Keratinocyte (primary cell): ENCODE data around the gene ADAMTS7. TPM values are rescaled to one million over a fixed set of nuclear protein-coding genes. Genes with fewer than 3 reads are reported as not detected.
"Not testable (repeated sequence)": the region's sequence is repeated elsewhere in the genome, so short reads cannot be mapped to it uniquely, and the experiment has no call there.

Experiments used
- DNase-seq: peaks from one replicate; pipeline ENCODE4 v3.0.0-alpha.2; 2011; ENCODE audit warnings: low read depth, missing footprints, low spot score
- FAIRE-seq: peaks from 2 replicates; lab custom pipeline; 2011; peaks lifted over from hg19 to GRCh38; lab: Jason Lieb, UNC
- H2AFZ ChIP-seq: 2 replicates; pipeline ENCODE4 v1.6.0; 2012; ENCODE audit warnings: low read length, control low read depth, inconsistent platforms; ENCODE audit not compliant: control insufficient read depth
- H3K27ac ChIP-seq: 2 replicates; pipeline ENCODE4 v1.5.1; 2011; ENCODE audit warnings: low read length; ENCODE audit not compliant: control insufficient read depth, insufficient read depth
- H3K27me3 ChIP-seq: 3 replicates; pipeline ENCODE4 v1.6.0; 2011; ENCODE audit warnings: low read length; ENCODE audit not compliant: control insufficient read depth, insufficient read depth; ENCODE audit errors: extremely low read depth
- H3K36me3 ChIP-seq, 2 experiments: 2 replicates in 1 of 2; 3 replicates in 1 of 2; pipeline ENCODE4 v1.5.1; 2011; ENCODE audit warnings: low read length in 2 of 2, mild to moderate bottlenecking in 1 of 2; ENCODE audit not compliant: control insufficient read depth in 2 of 2, insufficient read depth in 2 of 2; ENCODE audit errors: extremely low read depth in 1 of 2
- H3K4me1 ChIP-seq: 3 replicates; pipeline ENCODE4 v1.5.1; 2011; ENCODE audit warnings: low read length; ENCODE audit not compliant: control insufficient read depth, insufficient read depth; ENCODE audit errors: extremely low read depth
- H3K4me2 ChIP-seq: 3 replicates; pipeline ENCODE4 v1.6.0; 2011; ENCODE audit warnings: low read depth, low read length; ENCODE audit not compliant: control insufficient read depth, insufficient read depth; ENCODE audit errors: extremely low read depth
- H3K4me3 ChIP-seq, 3 experiments: fragments of 200-600 bp in 1 of 3; sonication (generic) in 1 of 3; 2 replicates in 2 of 3; 3 replicates in 1 of 3; pipeline ENCODE4 v1.5.1; 2011 to 2016; ENCODE audit warnings: low read length in 3 of 3, mild to moderate bottlenecking in 3 of 3, control low read depth in 2 of 3, inconsistent platforms in 1 of 3, low read depth in 1 of 3, mixed read lengths in 1 of 3, mixed run types in 1 of 3, moderate library complexity in 1 of 3; ENCODE audit not compliant: control insufficient read depth in 2 of 3, insufficient read depth in 2 of 3; ENCODE audit errors: extremely low read depth in 1 of 3
- H3K79me2 ChIP-seq: 2 replicates; pipeline ENCODE4 v1.6.0; 2012; ENCODE audit warnings: low read length; ENCODE audit not compliant: control insufficient read depth, insufficient read depth
- H3K9ac ChIP-seq: 3 replicates; pipeline ENCODE4 v1.6.0; 2011; ENCODE audit warnings: low read length; ENCODE audit not compliant: control insufficient read depth, insufficient read depth; ENCODE audit errors: extremely low read depth
- H3K9me1 ChIP-seq: 3 replicates; pipeline ENCODE4 v1.6.0; 2011; ENCODE audit warnings: low read length; ENCODE audit not compliant: control insufficient read depth, insufficient read depth; ENCODE audit errors: extremely low read depth
- H3K9me3 ChIP-seq: 2 replicates; pipeline ENCODE4 v1.5.1; 2012; ENCODE audit warnings: low read depth, low read length; ENCODE audit not compliant: control insufficient read depth
- H4K20me1 ChIP-seq: 3 replicates; pipeline ENCODE4 v1.6.0; 2011; ENCODE audit warnings: low read length; ENCODE audit not compliant: control insufficient read depth, insufficient read depth; ENCODE audit errors: extremely low read depth
- CTCF ChIP-seq, 3 experiments: IDR thresholded peaks in 1 of 3; conservative IDR thresholded peaks in 1 of 3; optimal IDR thresholded peaks in 1 of 3; 2 replicates in 2 of 3; 3 replicates in 1 of 3; pipeline versions ENCODE3 to v1.5.1; 2011; ENCODE audit warnings: low read length in 3 of 3, mild to moderate bottlenecking in 3 of 3, moderate library complexity in 2 of 3, control low read depth in 1 of 3, inconsistent platforms in 1 of 3; ENCODE audit not compliant: insufficient read depth in 2 of 3; ENCODE audit errors: extremely low read depth in 1 of 3
- EZH2 ChIP-seq: IDR thresholded peaks from one replicate; pipeline ENCODE4 v1.6.1; 2012; ENCODE audit warnings: inconsistent platforms, mild to moderate bottlenecking, low read length, moderate library complexity
- dilution Hi-C: fragments of 300-500 bp; cut with MboI; formaldehyde crosslinking; loops from one replicate; pipeline ENCODE4 v1.7.0; 2020; ENCODE audit warnings: low sequenced_read_pairs; ENCODE audit not compliant: extremely low pct_ligation_motif_present
- polyA plus RNA-seq, 5 experiments: library from polyadenylated mRNA; depleted of rRNA in 3 of 5; stranded (reverse) in 3 of 5; stranded (forward) in 1 of 5; unstranded in 1 of 5; fragments of >200 nt; gene quantifications; 1 replicate in 1 of 5; 2 replicates in 3 of 5; 3 replicates in 1 of 5; pipeline versions ENCODE4 v1.2.1 to v1.2.3, GENCODE V29; 2011 to 2012; ENCODE audit warnings: missing spikeins in 2 of 5, low read depth in 1 of 5, low replicate concordance in 1 of 5

Gene ADAMTS7
- polyA plus RNA-seq, 1 donor (not counting 4 experiments of a cell fraction or from before 2014, with no cell fraction given), result 0.13 TPM

DNA sequence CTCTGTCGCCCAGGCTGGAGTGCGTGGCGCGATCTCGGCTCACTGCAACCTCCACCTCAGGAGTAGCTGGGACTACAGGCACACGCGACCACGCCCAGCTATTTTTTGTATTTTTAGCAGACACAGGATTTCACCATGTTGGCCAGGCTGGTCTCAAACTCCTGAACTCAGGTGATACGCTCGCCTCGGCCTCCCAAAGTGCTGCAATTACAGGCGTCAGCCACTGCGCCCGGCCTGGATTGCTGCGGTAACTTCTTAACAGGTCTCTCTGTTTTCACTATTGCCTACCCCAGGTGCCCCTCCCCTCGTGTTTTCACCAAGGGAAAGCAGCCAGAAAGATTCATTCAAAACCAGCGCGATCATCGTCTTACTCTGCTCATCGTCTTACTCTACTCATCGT is 10.5 kb downstream of the ADAMTS7 start:
- Histone ChIP-seq H3K4me1 (peaks cover 4% of the 10 kb centered on the region), H3K79me2 (no peaks in the 10 kb centered on the region), H3K4me3 (no peak overlapping the region), H3K9ac (no peak overlapping the region), H4K20me1 (no peaks in the 10 kb centered on the region), H3K9me1 (no peaks in the 10 kb centered on the region), H2AFZ (no peak overlapping the region), H3K27me3 (peaks cover 4% of the 10 kb centered on the region), H3K9me3 (no peaks in the 10 kb centered on the region), H3K36me3 (no peaks in the 10 kb centered on the region), H3K4me2 (no peak overlapping the region), H3K27ac (no peak overlapping the region)
- DNase-seq (no peak), FAIRE-seq (no peak)
- dilution Hi-C loops, result no loop called here
- no peak for TF ChIP-seq EZH2
- no peak for TF ChIP-seq CTCF (optimal IDR thresholded peaks at IDR 0.05 in 1 of 3, IDR thresholded peaks at IDR 0.05 in 1 of 3, conservative IDR thresholded peaks at IDR 0.05 in 1 of 3; ENCODE audit: extremely low read depth in 1 of 3, insufficient read depth in 2 of 3, low read length in 3 of 3)

GRCh38 chr15:78800189-78800588 is 11.1 kb downstream of the ADAMTS7 start:
- Histone ChIP-seq H3K27ac (no peak overlapping the region), H3K9ac (no peak overlapping the region), H2AFZ (no peak overlapping the region), H3K9me1 (no peaks in the 10 kb centered on the region), H4K20me1 (no peaks in the 10 kb centered on the region), H3K4me1 (peaks cover 4% of the 10 kb centered on the region), H3K9me3 (no peaks in the 10 kb centered on the region), H3K36me3 (no peaks in the 10 kb centered on the region), H3K79me2 (no peaks in the 10 kb centered on the region), H3K4me2 (no peak overlapping the region), H3K4me3 (no peak overlapping the region), H3K27me3 (peaks cover 4% of the 10 kb centered on the region)
- no peak for DNase-seq
- dilution Hi-C loops, result no loop called here
- TF ChIP-seq EZH2 (no peak), CTCF (optimal IDR thresholded peaks at IDR 0.05 in 1 of 3, IDR thresholded peaks at IDR 0.05 in 1 of 3, conservative IDR thresholded peaks at IDR 0.05 in 1 of 3; ENCODE audit: extremely low read depth in 1 of 3, insufficient read depth in 2 of 3, low read length in 3 of 3) (no peak)
- no peak for FAIRE-seq

GRCh38 chr15:78799102-78799501 is 12.2 kb downstream of the ADAMTS7 start:
- H3K4me2 ChIP-seq, DNase-seq, FAIRE-seq, H3K4me1 ChIP-seq, H3K36me3 ChIP-seq, H3K9me1 ChIP-seq, H3K4me3 ChIP-seq, H3K27me3 ChIP-seq, H4K20me1 ChIP-seq, H3K9me3 ChIP-seq, H2AFZ ChIP-seq, H3K79me2 ChIP-seq, H3K27ac ChIP-seq, H3K9ac ChIP-seq, dilution Hi-C loops: not testable (repeated sequence)

GRCh38 chr15:78798355-78798754 is 12.9 kb downstream of the ADAMTS7 start:
- H3K27ac ChIP-seq, FAIRE-seq, DNase-seq, H2AFZ ChIP-seq, H3K79me2 ChIP-seq, H3K27me3 ChIP-seq, H3K9ac ChIP-seq, H3K4me2 ChIP-seq, H3K9me1 ChIP-seq, H3K4me3 ChIP-seq, H3K9me3 ChIP-seq, dilution Hi-C loops, H3K4me1 ChIP-seq, H3K36me3 ChIP-seq, H4K20me1 ChIP-seq: not testable (repeated sequence)
